NB4 (cell line): ENCODE data around the gene LTBP1.
"Not testable (repeated sequence)": the region's sequence is repeated elsewhere in the genome, so short reads cannot be mapped to it uniquely, and the experiment has no call there.

Experiments used
- DNase-seq: peaks from one replicate; pipeline ENCODE4 v3.0.0; 2010; ENCODE audit warnings: low read depth
- H3K4me3 ChIP-seq: one replicate; pipeline ENCODE4 v1.5.1; 2011; ENCODE audit warnings: mild to moderate bottlenecking, low read depth, low read length, moderate library complexity
- CTCF ChIP-seq: IDR thresholded peaks from one replicate; pipeline ENCODE4 v1.5.1; 2012; ENCODE audit warnings: low read depth, low read length
- MAX ChIP-seq: IDR thresholded peaks from 2 replicates; pipeline ENCODE4 v1.6.1; 2011; ENCODE audit warnings: low read depth, low read length
- MYC ChIP-seq: IDR thresholded peaks from 2 replicates; pipeline ENCODE4 v1.6.1; 2011; ENCODE audit warnings: low read depth, low read length
- POLR2A ChIP-seq: IDR thresholded peaks from 2 replicates; pipeline ENCODE4 v1.6.1; 2011; ENCODE audit warnings: mild to moderate bottlenecking; ENCODE audit not compliant: insufficient read length; ENCODE audit errors: extremely low read depth

Gene LTBP1

GRCh38 chr2:33441235-33441810 lies 494.6 kb downstream of the LTBP1 start:
- TF ChIP-seq MAX = no peak
- no peak for TF ChIP-seq POLR2A
- TF ChIP-seq MYC = no peak
- TF ChIP-seq CTCF = peak; percentile 78
- peak; percentile 75 for DNase-seq
- H3K4me3 ChIP-seq = no peak overlapping the region

GRCh38 chr2:33442052-33442451 lies 495.3 kb downstream of the LTBP1 start:
- not testable (repeated sequence) for DNase-seq, H3K4me3 ChIP-seq

GRCh38 chr2:33442528-33443079 lies 495.9 kb downstream of the LTBP1 start:
- TF ChIP-seq MYC = no peak
- TF ChIP-seq CTCF = no peak
- DNase-seq = no peak
- H3K4me3 ChIP-seq = no peak overlapping the region

GRCh38 chr2:33443274-33443829 lies 496.6 kb downstream of the LTBP1 start:
- no peak overlapping the region for H3K4me3 ChIP-seq
- no peak for TF ChIP-seq MYC
- DNase-seq = no peak

GRCh38 chr2:33444967-33445366 lies 498.2 kb downstream of the LTBP1 start:
- H3K4me3 ChIP-seq = no peak overlapping the region
- no peak for DNase-seq
- TF ChIP-seq CTCF (no peak), MAX (no peak), MYC (no peak), POLR2A (no peak)

- TF ChIP-seq CTCF = no peak
- no peak for TF ChIP-seq MYC
- no peak for TF ChIP-seq POLR2A
- no peak for TF ChIP-seq MAX
- H3K4me3 ChIP-seq = no peak overlapping the region
- peak; percentile 67 for DNase-seq
These were observed 501.6 kb downstream of the LTBP1 start for GRCh38 chr2:33448220-33448899.
